Measurements from ENCODE around the gene INA. TPM values are rescaled to one million over a fixed set of nuclear protein-coding genes. Genes with fewer than 3 reads are reported as not detected.

The INA gene
- total and polyA plus RNA-seq, 5 donors from 2014 or later: not detected

DNA sequence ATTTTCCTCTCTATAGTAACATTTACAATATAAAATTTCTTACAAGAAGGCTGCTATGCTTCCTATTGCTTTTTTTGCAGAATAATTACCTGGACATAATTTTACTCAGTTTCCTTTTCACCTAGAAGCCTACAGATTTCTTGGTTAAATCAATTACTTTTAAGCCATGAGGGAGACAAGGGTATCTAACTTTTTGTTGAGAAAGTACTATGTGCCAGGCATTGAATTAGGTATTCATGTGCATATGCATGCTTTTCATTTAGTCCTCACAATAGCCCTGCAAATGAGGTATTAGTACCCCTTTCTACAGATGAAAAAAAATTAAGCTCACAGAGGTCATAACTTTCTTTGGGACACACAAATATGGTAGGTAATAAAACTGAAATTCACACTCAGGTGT lies 57.6 kb downstream of the INA start:
- H3K4me3 Mint-ChIP-seq: no peak overlapping the region
- no peaks in the 10 kb centered on the region for H3K27me3 ChIP-seq (ENCODE audit: control insufficient read depth, insufficient read depth, low read length)
- H3K4me1 Mint-ChIP-seq: no peaks in the 10 kb centered on the region
- no peaks in the 10 kb centered on the region for H3K27me3 Mint-ChIP-seq
- H3K9me3 ChIP-seq (ENCODE audit: control insufficient read depth in 2 of 2, low read length in 2 of 2): no peaks in the 10 kb centered on the region
- H3K9me3 Mint-ChIP-seq: no peaks in the 10 kb centered on the region
- peaks cover 11% of the 10 kb centered on the region for H3K36me3 Mint-ChIP-seq
- H3K4me1 ChIP-seq (ENCODE audit: control insufficient read depth, insufficient read depth, low read length, poor library complexity, severe bottlenecking): no peaks in the 10 kb centered on the region
- H3K27ac ChIP-seq (ENCODE audit: insufficient read depth, low read length, poor library complexity, severe bottlenecking): no peak overlapping the region
- no peak for ATAC-seq (ENCODE audit: low read depth in 2 of 2)
- H3K4me3 ChIP-seq (ENCODE audit: low read depth, low read length): no peak overlapping the region
- H3K27ac Mint-ChIP-seq: no peak overlapping the region
- no peak for DNase-seq
- peaks cover 32% of the 10 kb centered on the region for H3K36me3 ChIP-seq (ENCODE audit: control insufficient read depth, insufficient read depth, low read length)

GRCh38 chr10:103336370-103336769 lies 59.4 kb downstream of the INA start:
- Mint-ChIP-seq H3K4me3 (no peak overlapping the region), H3K27me3 (no peaks in the 10 kb centered on the region), H3K9me3 (no peaks in the 10 kb centered on the region), H3K27ac (no peak overlapping the region), H3K36me3 (peaks cover 8% of the 10 kb centered on the region), H3K4me1 (no peaks in the 10 kb centered on the region)
- no peaks in the 10 kb centered on the region for H3K4me1 ChIP-seq (ENCODE audit: control insufficient read depth, insufficient read depth, low read length, poor library complexity, severe bottlenecking)
- no peak overlapping the region for H3K27ac ChIP-seq (ENCODE audit: insufficient read depth, low read length, poor library complexity, severe bottlenecking)
- H3K4me3 ChIP-seq (ENCODE audit: low read depth, low read length): no peak overlapping the region
- ATAC-seq (ENCODE audit: low read depth in 2 of 2) (no peak), DNase-seq (no peak)
- H3K9me3 ChIP-seq (ENCODE audit: control insufficient read depth in 2 of 2, low read length in 2 of 2): no peaks in the 10 kb centered on the region
- H3K27me3 ChIP-seq (ENCODE audit: control insufficient read depth, insufficient read depth, low read length): no peaks in the 10 kb centered on the region
- H3K36me3 ChIP-seq (ENCODE audit: control insufficient read depth, insufficient read depth, low read length): peaks cover 21% of the 10 kb centered on the region

Other genes with a start within 250 kb of the INA start
- gene NT5C2, start 83.9 kb upstream of the INA start, total RNA-seq: 59.6 TPM
- 10 to 100 TPM; 52.4 to 58.6 (median 56.8) TPM for gene NT5C2, start 83.9 kb upstream of the INA start, polyA plus RNA-seq
- gene RPEL1, start 31.3 kb upstream of the INA start, total RNA-seq: not detected
- gene RPEL1, start 31.3 kb upstream of the INA start, polyA plus RNA-seq: under 1 TPM in 1 of 4 donors, not detected in 3; 0.10 TPM
- 6.7 TPM for gene PCGF6, start 74.0 kb downstream of the INA start, total RNA-seq
- gene PCGF6, start 74.0 kb downstream of the INA start, polyA plus RNA-seq: 10 to 100 TPM in 1 of 4 donors, 1 to 10 TPM in 3; 6.0 to 10.4 (median 9.1) TPM
- gene TAF5, start 90.8 kb downstream of the INA start, total RNA-seq: 9.4 TPM
- 1 to 10 TPM; 3.2 to 4.0 (median 3.7) TPM for gene TAF5, start 90.8 kb downstream of the INA start, polyA plus RNA-seq
- gene ATP5MK, start 119.3 kb downstream of the INA start, total RNA-seq: 152 TPM
- 100 to 1,000 TPM; 461 to 608 (median 526) TPM for gene ATP5MK, start 119.3 kb downstream of the INA start, polyA plus RNA-seq
- gene PDCD11, start 119.5 kb downstream of the INA start, total RNA-seq: 26.9 TPM
- gene PDCD11, start 119.5 kb downstream of the INA start, polyA plus RNA-seq: 1 to 10 TPM; 7.1 to 10.0 (median 8.5) TPM
- 26.1 TPM for gene CALHM2, start 175.2 kb downstream of the INA start, total RNA-seq
- 10 to 100 TPM; 33.5 to 72.4 (median 50.0) TPM for gene CALHM2, start 175.2 kb downstream of the INA start, polyA plus RNA-seq
- gene CALHM1, start 181.8 kb downstream of the INA start, total RNA-seq: not detected
- gene CALHM1, start 181.8 kb downstream of the INA start, polyA plus RNA-seq: not detected
- not detected for gene CALHM3, start 202.1 kb downstream of the INA start, total RNA-seq
- gene CALHM3, start 202.1 kb downstream of the INA start, polyA plus RNA-seq: not detected
- 1.1 TPM for gene NEURL1, start 216.6 kb downstream of the INA start, total RNA-seq
- gene NEURL1, start 216.6 kb downstream of the INA start, polyA plus RNA-seq: under 1 TPM; 0.29 to 0.87 (median 0.54) TPM

Measured in CD4-positive, CD25-positive, alpha-beta regulatory T cell (primary cell).